ENCODE measurements around the gene RAB5IF.

GRCh38 chr20:36587388-36588070 is 18.1 kb upstream of the RAB5IF start:
- TF ChIP-seq CTCF (IDR thresholded peaks at IDR 0.05; ENCODE audit: borderline replicate concordance, extremely low read depth, low read length, poor library complexity, severe bottlenecking) = no peak
- no peak for TF ChIP-seq EZH2 (IDR thresholded peaks at IDR 0.05; ENCODE audit: borderline replicate concordance, low read depth, low read length, severe bottlenecking)
